Loucy (cell line): Measurements from ENCODE around the gene SIPA1L3.

Source experiments
- EZH2phosphoT487 ChIP-seq: fragments of 200-600 bp; IDR thresholded peaks from 2 replicates; pipeline ENCODE4 v1.6.1; 2018; ENCODE audit warnings: antibody characterized with exemption, mild to moderate bottlenecking, moderate library complexity, borderline replicate concordance
- TF ChIP-seq, protein P1 (sequence below): fragments of 200-600 bp; sonication (generic); conservative IDR thresholded peaks from 2 replicates; pipeline ENCODE4 v1.5.1; 2014; ENCODE audit warnings: mild to moderate bottlenecking, antibody characterized with exemption, low read length

- TF ChIP-seq, protein P1, sequence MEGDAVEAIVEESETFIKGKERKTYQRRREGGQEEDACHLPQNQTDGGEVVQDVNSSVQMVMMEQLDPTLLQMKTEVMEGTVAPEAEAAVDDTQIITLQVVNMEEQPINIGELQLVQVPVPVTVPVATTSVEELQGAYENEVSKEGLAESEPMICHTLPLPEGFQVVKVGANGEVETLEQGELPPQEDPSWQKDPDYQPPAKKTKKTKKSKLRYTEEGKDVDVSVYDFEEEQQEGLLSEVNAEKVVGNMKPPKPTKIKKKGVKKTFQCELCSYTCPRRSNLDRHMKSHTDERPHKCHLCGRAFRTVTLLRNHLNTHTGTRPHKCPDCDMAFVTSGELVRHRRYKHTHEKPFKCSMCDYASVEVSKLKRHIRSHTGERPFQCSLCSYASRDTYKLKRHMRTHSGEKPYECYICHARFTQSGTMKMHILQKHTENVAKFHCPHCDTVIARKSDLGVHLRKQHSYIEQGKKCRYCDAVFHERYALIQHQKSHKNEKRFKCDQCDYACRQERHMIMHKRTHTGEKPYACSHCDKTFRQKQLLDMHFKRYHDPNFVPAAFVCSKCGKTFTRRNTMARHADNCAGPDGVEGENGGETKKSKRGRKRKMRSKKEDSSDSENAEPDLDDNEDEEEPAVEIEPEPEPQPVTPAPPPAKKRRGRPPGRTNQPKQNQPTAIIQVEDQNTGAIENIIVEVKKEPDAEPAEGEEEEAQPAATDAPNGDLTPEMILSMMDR, result no peak
- no peak for TF ChIP-seq EZH2phosphoT487
Measured at GRCh38 chr19:37966211-37966661, 59.2 kb downstream of the SIPA1L3 start.
